ENCODE results near the gene STK32B. TPM values are rescaled to one million over a fixed set of nuclear protein-coding genes. Genes with fewer than 3 reads are reported as not detected.

Gene STK32B
- total RNA-seq, 2 experiments from 2014 or later, result not detected

DNA sequence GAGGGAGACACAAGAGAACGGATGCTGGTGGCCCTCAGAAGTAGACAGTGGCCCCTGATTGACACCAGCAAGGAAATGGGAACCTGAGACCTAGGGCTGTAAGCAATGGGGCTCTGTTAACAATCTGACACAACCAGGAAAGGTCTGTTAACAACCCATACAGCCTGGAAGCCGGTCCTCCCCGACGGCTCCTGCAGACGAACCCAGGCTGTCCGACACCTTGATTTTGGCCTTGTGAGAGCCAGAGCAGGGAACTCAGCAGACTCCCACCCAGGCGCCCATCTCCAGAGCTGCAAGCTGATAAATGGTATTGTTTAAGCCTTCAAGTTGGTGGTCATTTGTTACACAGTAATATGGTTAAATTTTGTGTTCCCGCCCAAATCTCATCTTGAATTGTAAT lies 21.8 kb upstream of the STK32B start:
- Mint-ChIP-seq H3K36me3 (ENCODE audit: low read depth) (no peaks in the 10 kb centered on the region), H3K4me1 (ENCODE audit: low read depth) (peaks cover 6% of the 10 kb centered on the region), H3K27ac (no peak overlapping the region), H3K9me3 (no peaks in the 10 kb centered on the region), H3K4me3 (no peak overlapping the region), H3K27me3 (peaks cover 4% of the 10 kb centered on the region)
- TF ChIP-seq, protein P1, sequence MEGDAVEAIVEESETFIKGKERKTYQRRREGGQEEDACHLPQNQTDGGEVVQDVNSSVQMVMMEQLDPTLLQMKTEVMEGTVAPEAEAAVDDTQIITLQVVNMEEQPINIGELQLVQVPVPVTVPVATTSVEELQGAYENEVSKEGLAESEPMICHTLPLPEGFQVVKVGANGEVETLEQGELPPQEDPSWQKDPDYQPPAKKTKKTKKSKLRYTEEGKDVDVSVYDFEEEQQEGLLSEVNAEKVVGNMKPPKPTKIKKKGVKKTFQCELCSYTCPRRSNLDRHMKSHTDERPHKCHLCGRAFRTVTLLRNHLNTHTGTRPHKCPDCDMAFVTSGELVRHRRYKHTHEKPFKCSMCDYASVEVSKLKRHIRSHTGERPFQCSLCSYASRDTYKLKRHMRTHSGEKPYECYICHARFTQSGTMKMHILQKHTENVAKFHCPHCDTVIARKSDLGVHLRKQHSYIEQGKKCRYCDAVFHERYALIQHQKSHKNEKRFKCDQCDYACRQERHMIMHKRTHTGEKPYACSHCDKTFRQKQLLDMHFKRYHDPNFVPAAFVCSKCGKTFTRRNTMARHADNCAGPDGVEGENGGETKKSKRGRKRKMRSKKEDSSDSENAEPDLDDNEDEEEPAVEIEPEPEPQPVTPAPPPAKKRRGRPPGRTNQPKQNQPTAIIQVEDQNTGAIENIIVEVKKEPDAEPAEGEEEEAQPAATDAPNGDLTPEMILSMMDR (IDR thresholded peaks at IDR 0.05), result no peak
- ChIA-PET POLR2A (no interaction called here), CTCF (no interaction called here)
- intact Hi-C loops (cut with micrococcal nuclease), result no loop called here
- ATAC-seq (no peak), DNase-seq (no peak)

- H3K4me1 Mint-ChIP-seq (ENCODE audit: low read depth), result peaks cover 6% of the 10 kb centered on the region
- H3K9me3 Mint-ChIP-seq, result no peaks in the 10 kb centered on the region
- no peaks in the 10 kb centered on the region for H3K36me3 Mint-ChIP-seq (ENCODE audit: low read depth)
- intact Hi-C loops (cut with micrococcal nuclease), result no loop called here
- POLR2A ChIA-PET, result no interaction called here
- CTCF ChIA-PET, result no interaction called here
- H3K4me3 Mint-ChIP-seq, result no peak overlapping the region
- peaks cover 4% of the 10 kb centered on the region for H3K27me3 Mint-ChIP-seq
- DNase-seq (no peak), ATAC-seq (no peak)
- H3K27ac Mint-ChIP-seq, result no peak overlapping the region
- TF ChIP-seq, protein P1 (IDR thresholded peaks at IDR 0.05), result no peak
These were observed 21.1 kb upstream of the STK32B start for GRCh38 chr4:5030221-5030620.

DNA sequence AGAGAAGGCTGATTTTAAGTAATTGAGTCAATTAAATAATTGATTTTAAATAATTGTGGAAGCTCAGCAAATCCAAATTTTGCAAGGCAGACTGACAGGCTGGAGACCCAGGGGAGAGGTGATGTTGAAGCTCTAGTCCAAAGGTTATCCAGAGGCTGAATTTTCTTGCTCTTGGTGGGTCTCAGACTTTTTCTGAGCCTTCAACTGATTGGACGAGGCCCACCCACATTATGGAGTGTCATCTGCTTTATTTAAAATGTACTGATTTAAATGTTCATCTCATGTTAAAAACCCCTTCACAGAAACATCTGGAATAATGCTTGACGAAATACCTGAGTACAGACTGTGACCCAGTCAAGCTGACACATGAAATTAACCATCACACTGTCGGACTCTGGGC lies 20.4 kb upstream of the STK32B start:
- ChIA-PET POLR2A (no interaction called here), CTCF (no interaction called here)
- no peak overlapping the region for H3K27ac Mint-ChIP-seq
- H3K9me3 Mint-ChIP-seq, result no peaks in the 10 kb centered on the region
- H3K4me3 Mint-ChIP-seq, result no peak overlapping the region
- intact Hi-C loops (cut with micrococcal nuclease), result no loop called here
- ATAC-seq (no peak), DNase-seq (no peak)
- H3K36me3 Mint-ChIP-seq (ENCODE audit: low read depth), result no peaks in the 10 kb centered on the region
- peaks cover 6% of the 10 kb centered on the region for H3K4me1 Mint-ChIP-seq (ENCODE audit: low read depth)
- TF ChIP-seq, protein P1 (IDR thresholded peaks at IDR 0.05), result no peak
- H3K27me3 Mint-ChIP-seq, result peaks cover 3% of the 10 kb centered on the region

DNA sequence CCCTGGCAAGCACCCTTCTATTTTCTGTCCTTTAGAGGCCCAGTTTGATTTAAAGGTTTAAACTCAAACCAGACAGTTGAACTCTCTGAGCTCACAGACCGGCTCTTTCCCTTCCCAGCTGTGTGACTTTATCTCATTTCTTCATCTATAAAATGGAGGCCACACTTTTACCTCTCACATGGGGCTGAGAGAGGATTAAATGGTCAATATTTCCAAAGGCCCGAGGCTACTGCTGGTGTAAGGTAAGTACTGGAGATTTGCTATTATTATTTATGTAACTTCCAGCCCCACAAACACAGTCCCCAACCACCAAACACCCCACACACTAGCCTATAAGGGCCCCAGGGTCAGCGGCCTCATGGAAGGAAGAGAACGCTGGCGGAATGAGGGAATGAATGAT lies 18.5 kb upstream of the STK32B start:
- ChIA-PET CTCF (interaction anchor here (1.2 kb wide), 1 partner anchor 15 kb away, joined by 3 read pairs; no protein-coding TSS in a partner anchor), POLR2A (no interaction called here)
- no peaks in the 10 kb centered on the region for H3K36me3 Mint-ChIP-seq (ENCODE audit: low read depth)
- DNase-seq (no peak), ATAC-seq (no peak)
- H3K4me3 Mint-ChIP-seq, result no peak overlapping the region
- no peak overlapping the region for H3K27ac Mint-ChIP-seq
- no peaks in the 10 kb centered on the region for H3K9me3 Mint-ChIP-seq
- H3K27me3 Mint-ChIP-seq, result peaks cover 3% of the 10 kb centered on the region
- H3K4me1 Mint-ChIP-seq (ENCODE audit: low read depth), result peaks cover 6% of the 10 kb centered on the region
- TF ChIP-seq, protein P1 (IDR thresholded peaks at IDR 0.05), result no peak
- intact Hi-C loops (cut with micrococcal nuclease), result no loop called here

GRCh38 chr4:5033281-5033841 lies 17.9 kb upstream of the STK32B start:
- Mint-ChIP-seq H3K27ac (no peak overlapping the region), H3K4me1 (ENCODE audit: low read depth) (peaks cover 6% of the 10 kb centered on the region), H3K9me3 (no peaks in the 10 kb centered on the region), H3K27me3 (peaks cover 3% of the 10 kb centered on the region), H3K36me3 (ENCODE audit: low read depth) (no peaks in the 10 kb centered on the region), H3K4me3 (no peak overlapping the region)
- DNase-seq, result no peak
- intact Hi-C loops (cut with micrococcal nuclease), result no loop called here
- TF ChIP-seq, protein P1 (IDR thresholded peaks at IDR 0.05), result no peak
- ChIA-PET CTCF (no interaction called here), POLR2A (no interaction called here)
- peak; percentile 7 for ATAC-seq

All from activated CD8-positive, alpha-beta T cell treated with anti-CD3 and anti-CD28 coated beads for 36 hours (primary cell).